ENCODE results near the gene NAT8L. TPM values are rescaled to one million over a fixed set of nuclear protein-coding genes. Genes with fewer than 3 reads are reported as not detected.

Gene NAT8L
- total RNA-seq, 2 donors from 2014 or later: 0.06 to 0.25 TPM

DNA sequence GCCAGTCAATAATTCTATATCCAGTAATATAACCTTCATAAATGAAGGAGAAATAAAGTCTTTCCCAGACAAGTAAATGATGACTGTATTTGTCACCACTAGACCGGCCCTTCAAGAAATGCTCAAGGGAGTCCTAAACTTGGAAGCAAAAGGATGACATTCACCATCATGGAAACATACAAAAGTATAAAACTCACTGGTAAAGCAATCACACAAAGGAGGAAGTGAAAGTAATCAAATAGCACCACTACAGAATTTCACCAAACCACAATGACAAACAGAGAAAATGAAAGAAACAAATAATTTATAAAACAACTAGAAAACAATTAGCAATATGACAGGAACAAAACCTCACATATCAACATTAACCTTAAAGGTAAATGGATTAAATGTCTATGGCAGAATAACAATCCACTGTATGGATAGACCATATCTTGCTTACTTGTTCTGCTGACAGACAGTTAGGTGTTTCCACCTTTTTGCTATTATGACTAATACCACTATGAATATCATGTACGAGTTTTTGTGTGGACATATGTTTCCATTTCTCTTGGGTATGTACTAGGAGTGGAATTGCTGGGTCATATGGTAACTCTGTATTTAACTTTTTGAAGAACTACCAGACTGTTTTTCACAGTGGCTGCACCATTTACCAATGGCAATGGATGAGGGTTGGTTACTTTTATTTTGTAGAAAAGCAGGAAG is 44.9 kb downstream of the NAT8L start:
- ATAC-seq (no peak), DNase-seq (no peak)
- intact Hi-C loops (cut with DNase I, micrococcal nuclease): no loop called here

DNA sequence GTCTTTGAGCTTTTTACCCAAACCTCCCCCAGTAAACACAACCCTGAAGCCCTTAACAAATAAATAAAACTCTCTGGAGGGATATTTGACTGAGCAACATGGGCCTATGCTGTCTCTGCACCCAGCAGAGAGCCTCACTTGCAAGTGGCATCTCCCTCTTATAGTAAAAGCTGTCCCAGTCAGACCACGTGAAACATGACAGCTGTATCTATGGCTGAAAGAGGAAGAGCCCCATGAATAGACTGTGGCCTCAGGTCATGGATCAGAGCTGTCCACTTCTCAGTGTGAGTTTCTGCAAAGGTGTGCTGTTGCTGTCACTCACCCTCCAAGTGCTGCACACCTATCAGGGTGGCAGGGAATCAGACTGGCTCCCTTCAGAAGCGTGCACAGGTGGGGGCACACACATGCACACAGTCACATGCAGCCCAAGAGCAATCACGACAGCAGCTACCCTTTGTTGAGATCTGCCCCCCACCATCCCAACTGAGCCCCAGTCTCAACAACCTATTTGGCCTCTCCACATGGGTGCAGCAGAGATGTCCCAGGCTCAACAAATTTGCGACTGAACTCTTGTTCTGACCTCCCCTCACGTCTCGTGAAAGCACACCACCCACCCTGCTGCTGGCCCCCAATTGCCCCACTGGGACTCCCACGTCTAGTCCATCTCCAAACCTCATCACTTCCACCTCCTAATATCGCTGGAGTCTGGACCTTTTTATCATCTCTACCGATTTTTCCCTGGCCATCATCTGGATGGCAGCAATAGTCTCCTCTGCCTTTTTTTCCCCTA is 45.6 kb downstream of the NAT8L start:
- DNase-seq (no peak), ATAC-seq (no peak)
- intact Hi-C loops (cut with DNase I, micrococcal nuclease): no loop called here

DNA sequence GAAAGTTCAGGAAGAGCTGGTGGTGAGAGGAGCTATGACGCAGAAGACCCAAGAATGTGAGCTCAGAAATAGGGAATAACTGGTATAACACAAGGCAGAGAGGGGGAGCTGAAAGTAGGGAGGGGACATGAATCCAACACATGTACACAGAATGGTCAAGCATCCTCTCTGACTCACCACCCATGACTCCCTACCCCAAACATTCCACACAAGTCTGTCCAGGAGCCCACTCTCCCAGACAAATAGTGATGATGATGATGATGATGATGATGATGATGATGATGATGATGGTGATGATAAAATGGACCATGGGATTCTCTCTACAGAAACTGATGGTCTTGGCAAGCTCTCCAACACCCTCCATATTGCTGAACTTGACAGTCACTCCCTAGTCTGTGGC is 46.4 kb downstream of the NAT8L start:
- intact Hi-C loops (cut with DNase I, micrococcal nuclease): no loop called here
- ATAC-seq: no peak
- DNase-seq: no peak

DNA sequence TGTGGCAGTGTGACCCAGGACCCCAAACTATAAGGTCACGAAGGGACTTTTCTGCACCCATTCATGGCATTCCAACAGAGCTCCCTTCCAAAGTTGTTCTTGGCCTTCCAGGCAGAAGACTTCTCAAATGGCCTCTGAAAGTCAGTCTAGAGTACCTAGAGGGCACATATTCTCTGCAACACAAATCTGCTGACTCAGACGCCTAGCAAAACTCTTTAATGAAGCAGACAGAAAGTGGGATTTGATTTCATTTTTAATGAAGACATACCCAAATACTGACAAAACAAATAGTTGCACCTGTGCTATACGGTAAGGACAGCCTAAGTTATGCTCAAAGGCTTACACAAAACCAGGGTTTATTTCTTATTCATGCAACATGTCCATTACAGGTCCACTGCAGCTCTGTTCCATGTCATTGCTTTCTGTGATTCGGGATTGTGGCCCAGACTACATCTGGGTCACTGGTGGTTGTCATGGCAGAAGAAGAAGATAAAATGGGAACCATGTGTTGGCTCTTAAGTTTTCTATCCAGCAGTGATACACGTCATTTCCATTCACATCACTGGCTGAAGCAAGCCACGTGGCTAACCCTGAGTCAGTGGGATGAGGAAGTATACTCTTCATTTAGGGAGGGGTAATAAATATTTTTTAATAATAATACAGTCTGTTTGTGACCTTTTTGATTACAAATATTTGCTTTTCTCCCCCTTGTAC is 57.7 kb downstream of the NAT8L start:
- no peak for ATAC-seq
- intact Hi-C loops (cut with DNase I, micrococcal nuclease): no loop called here
- DNase-seq: no peak

Other genes with a start within 250 kb of the NAT8L start
- gene LETM1, start 203.2 kb upstream of the NAT8L start, total RNA-seq: 100 to 1,000 TPM; 112 to 160 TPM
- gene NSD2, start 187.9 kb upstream of the NAT8L start, total RNA-seq: 100 to 1,000 TPM in 1 of 2 donors, 10 to 100 TPM in 1; 64.5 to 115 TPM
- gene NELFA, start 50.4 kb upstream of the NAT8L start, total RNA-seq: 10 to 100 TPM; 28.2 to 28.7 TPM
- 1 to 10 TPM; 7.7 to 9.7 TPM for gene HAUS3, start 182.8 kb downstream of the NAT8L start, total RNA-seq
- gene POLN, start 182.8 kb downstream of the NAT8L start, total RNA-seq: 1 to 10 TPM; 1.3 to 3.1 TPM
- gene MXD4, start 202.8 kb downstream of the NAT8L start, total RNA-seq: 10 to 100 TPM; 33.1 to 49.8 TPM